DMS53 treated with DMSO at 0.1 percent for 48 hours (cell line): ENCODE data around the gene GLIS1.

Experiments
- DNase-seq: peaks from one replicate; lab custom pipeline; 2025; ENCODE audit not compliant: unreplicated experiment; lab: John Stamatoyannopoulos, UW

The GLIS1 gene

GRCh38 chr1:53736290-53736689 lies 2.7 kb downstream of the GLIS1 start:
- DNase-seq: no peak

- DNase-seq: no peak
Observed at GRCh38 chr1:53735681-53736080, 3.3 kb downstream of the GLIS1 start.

GRCh38 chr1:53735261-53735660 lies 3.7 kb downstream of the GLIS1 start:
- no peak for DNase-seq

GRCh38 chr1:53734650-53735211 lies 4.2 kb downstream of the GLIS1 start:
- DNase-seq: no peak

- DNase-seq: no peak
Observed at GRCh38 chr1:53733975-53734649, 4.9 kb downstream of the GLIS1 start.

GRCh38 chr1:53733447-53733931 lies 5.5 kb downstream of the GLIS1 start:
- no peak for DNase-seq

GRCh38 chr1:53732912-53733317 lies 6.0 kb downstream of the GLIS1 start:
- DNase-seq: no peak

- no peak for DNase-seq
Observed at GRCh38 chr1:53732409-53732808, 6.6 kb downstream of the GLIS1 start.

- DNase-seq: no peak
Observed at GRCh38 chr1:53731779-53732305, 7.1 kb downstream of the GLIS1 start.

- no peak for DNase-seq
Observed at GRCh38 chr1:53731043-53731600, 7.8 kb downstream of the GLIS1 start.

GRCh38 chr1:53730224-53730865 lies 8.6 kb downstream of the GLIS1 start:
- DNase-seq: no peak

GRCh38 chr1:53729456-53730223 lies 9.3 kb downstream of the GLIS1 start:
- DNase-seq: no peak

GRCh38 chr1:53728702-53729455 lies 10.1 kb downstream of the GLIS1 start:
- no peak for DNase-seq

GRCh38 chr1:53728196-53728595 lies 10.8 kb downstream of the GLIS1 start:
- no peak for DNase-seq

GRCh38 chr1:53727461-53728092 lies 11.4 kb downstream of the GLIS1 start:
- DNase-seq: no peak

GRCh38 chr1:53726009-53726600 lies 12.9 kb downstream of the GLIS1 start:
- no peak for DNase-seq

- no peak for DNase-seq
Observed at GRCh38 chr1:53725238-53725689, 13.7 kb downstream of the GLIS1 start.

- DNase-seq: no peak
Observed at GRCh38 chr1:53722025-53722424, 16.9 kb downstream of the GLIS1 start.

GRCh38 chr1:53721088-53721487 lies 17.9 kb downstream of the GLIS1 start:
- no peak for DNase-seq
